Measurements from ENCODE around the gene GK.

GRCh38 chrX:30693999-30694650, 40.9 kb downstream of the GK start:
- no peak for TF ChIP-seq ZFP3 (tag by site-specific recombination; IDR thresholded peaks at IDR 0.05; ENCODE audit: low read depth)
- TF ChIP-seq CTCF (tag by site-specific recombination; IDR thresholded peaks at IDR 0.05), result no peak
- TF ChIP-seq, protein P1, sequence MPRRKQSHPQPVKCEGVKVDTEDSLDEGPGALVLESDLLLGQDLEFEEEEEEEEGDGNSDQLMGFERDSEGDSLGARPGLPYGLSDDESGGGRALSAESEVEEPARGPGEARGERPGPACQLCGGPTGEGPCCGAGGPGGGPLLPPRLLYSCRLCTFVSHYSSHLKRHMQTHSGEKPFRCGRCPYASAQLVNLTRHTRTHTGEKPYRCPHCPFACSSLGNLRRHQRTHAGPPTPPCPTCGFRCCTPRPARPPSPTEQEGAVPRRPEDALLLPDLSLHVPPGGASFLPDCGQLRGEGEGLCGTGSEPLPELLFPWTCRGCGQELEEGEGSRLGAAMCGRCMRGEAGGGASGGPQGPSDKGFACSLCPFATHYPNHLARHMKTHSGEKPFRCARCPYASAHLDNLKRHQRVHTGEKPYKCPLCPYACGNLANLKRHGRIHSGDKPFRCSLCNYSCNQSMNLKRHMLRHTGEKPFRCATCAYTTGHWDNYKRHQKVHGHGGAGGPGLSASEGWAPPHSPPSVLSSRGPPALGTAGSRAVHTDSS (tag by site-specific recombination; IDR thresholded peaks at IDR 0.05), result no peak
- TF ChIP-seq ZNF529 (tag by site-specific recombination; IDR thresholded peaks at IDR 0.05; ENCODE audit: insufficient replicate concordance), result no peak
- no peak for TF ChIP-seq PRDM10 (tag by site-specific recombination; IDR thresholded peaks at IDR 0.05)
- no peak for TF ChIP-seq ZSCAN5A (tag by site-specific recombination; IDR thresholded peaks at IDR 0.05)
- no peak for TF ChIP-seq RBAK (tag by site-specific recombination; IDR thresholded peaks at IDR 0.05)
- no peak for TF ChIP-seq SALL2 (tag by site-specific recombination; IDR thresholded peaks at IDR 0.05; ENCODE audit: borderline replicate concordance)
- no peak for TF ChIP-seq SP2 (tag by site-specific recombination; IDR thresholded peaks at IDR 0.05)
- TF ChIP-seq ZNF324 (tag by site-specific recombination; IDR thresholded peaks at IDR 0.05), result no peak
- TF ChIP-seq ZNF274 (IDR thresholded peaks at IDR 0.05; ENCODE audit: low read length), result no peak
- TF ChIP-seq ZNF274 (tag by site-specific recombination; IDR thresholded peaks at IDR 0.05; ENCODE audit: borderline replicate concordance), result no peak

Data from HEK293 (cell line).